ENCODE measurements around the gene MCF2. TPM values are rescaled to one million over a fixed set of nuclear protein-coding genes. Genes with fewer than 3 reads are reported as not detected.

Gene MCF2
- total RNA-seq, 1 donor from 2014 or later: not detected

DNA sequence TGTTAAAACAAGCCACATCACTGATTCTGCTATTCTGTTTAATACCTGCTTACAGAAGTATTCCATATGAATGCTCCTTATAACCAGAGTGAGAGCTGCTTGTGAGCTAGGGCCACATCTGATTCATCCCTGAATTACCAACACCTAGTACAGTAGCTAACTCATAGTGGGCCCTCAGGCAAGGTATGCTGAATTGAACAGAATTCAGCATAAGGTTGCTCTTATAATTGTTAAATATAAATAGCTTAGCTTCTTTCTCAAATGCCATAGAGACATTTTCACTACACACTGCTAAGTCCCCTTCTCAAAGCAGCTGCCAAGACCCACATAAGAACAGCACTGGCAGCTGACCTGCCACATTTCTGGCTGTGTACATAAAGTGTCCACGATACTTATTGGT lies 27.0 kb upstream of the MCF2 start:
- Histone ChIP-seq H3K27me3 (ENCODE audit: control insufficient read depth, insufficient read depth, low read length) (no peaks in the 10 kb centered on the region), H3K4me3 (ENCODE audit: low read depth, low read length) (no peak overlapping the region), H3K36me3 (ENCODE audit: control insufficient read depth, insufficient read depth, low read length) (no peaks in the 10 kb centered on the region)
- no peak for TF ChIP-seq CTCF (IDR thresholded peaks at IDR 0.05; ENCODE audit: insufficient read depth, low read length, poor library complexity, severe bottlenecking)
- no peak for DNase-seq (ENCODE audit: low read depth)

GRCh38 chrX:139725720-139726119 lies 17.8 kb upstream of the MCF2 start:
- no peak for DNase-seq (ENCODE audit: low read depth)
- Histone ChIP-seq H3K27me3 (ENCODE audit: control insufficient read depth, insufficient read depth, low read length) (no peaks in the 10 kb centered on the region), H3K4me3 (ENCODE audit: low read depth, low read length) (no peak overlapping the region), H3K36me3 (ENCODE audit: control insufficient read depth, insufficient read depth, low read length) (no peaks in the 10 kb centered on the region)
- no peak for TF ChIP-seq CTCF (IDR thresholded peaks at IDR 0.05; ENCODE audit: insufficient read depth, low read length, poor library complexity, severe bottlenecking)

GRCh38 chrX:139724626-139725025 lies 16.7 kb upstream of the MCF2 start:
- Histone ChIP-seq H3K36me3 (ENCODE audit: control insufficient read depth, insufficient read depth, low read length) (no peaks in the 10 kb centered on the region), H3K27me3 (ENCODE audit: control insufficient read depth, insufficient read depth, low read length) (no peaks in the 10 kb centered on the region), H3K4me3 (ENCODE audit: low read depth, low read length) (no peak overlapping the region)
- TF ChIP-seq CTCF (IDR thresholded peaks at IDR 0.05; ENCODE audit: insufficient read depth, low read length, poor library complexity, severe bottlenecking): no peak
- DNase-seq (ENCODE audit: low read depth): no peak

GRCh38 chrX:139720979-139721378 lies 13.0 kb upstream of the MCF2 start:
- Histone ChIP-seq H3K27me3 (ENCODE audit: control insufficient read depth, insufficient read depth, low read length) (no peaks in the 10 kb centered on the region), H3K36me3 (ENCODE audit: control insufficient read depth, insufficient read depth, low read length) (no peaks in the 10 kb centered on the region), H3K4me3 (ENCODE audit: low read depth, low read length) (no peak overlapping the region)
- no peak for TF ChIP-seq CTCF (IDR thresholded peaks at IDR 0.05; ENCODE audit: insufficient read depth, low read length, poor library complexity, severe bottlenecking)
- DNase-seq (ENCODE audit: low read depth): no peak

- H3K27me3 ChIP-seq (ENCODE audit: control insufficient read depth, insufficient read depth, low read length): no peaks in the 10 kb centered on the region
- peak; percentile 47 for DNase-seq (ENCODE audit: low read depth)
- no peak overlapping the region for H3K4me3 ChIP-seq (ENCODE audit: low read depth, low read length)
- no peaks in the 10 kb centered on the region for H3K36me3 ChIP-seq (ENCODE audit: control insufficient read depth, insufficient read depth, low read length)
- no peak for TF ChIP-seq CTCF (IDR thresholded peaks at IDR 0.05; ENCODE audit: insufficient read depth, low read length, poor library complexity, severe bottlenecking)
These were observed 12.2 kb upstream of the MCF2 start for GRCh38 chrX:139720136-139720535.

GRCh38 chrX:139702658-139703057 lies 5.3 kb downstream of the MCF2 start:
- Histone ChIP-seq H3K4me3 (ENCODE audit: low read depth, low read length) (no peak overlapping the region), H3K27me3 (ENCODE audit: control insufficient read depth, insufficient read depth, low read length) (no peaks in the 10 kb centered on the region), H3K36me3 (ENCODE audit: control insufficient read depth, insufficient read depth, low read length) (no peaks in the 10 kb centered on the region)
- TF ChIP-seq CTCF (IDR thresholded peaks at IDR 0.05; ENCODE audit: insufficient read depth, low read length, poor library complexity, severe bottlenecking): no peak
- DNase-seq (ENCODE audit: low read depth): no peak

All from kidney epithelial cell (primary cell).